HuH-7.5 (cell line): Measurements from ENCODE around the gene MBD3L1.
A peak's percentile ranks its signal among the peaks of the same experiment; 100 is the strongest.

Experiments
- DNase-seq: peaks from one replicate; pipeline ENCODE4 v3.0.0; 2011; ENCODE audit warnings: low spot score

Gene MBD3L1

DNA sequence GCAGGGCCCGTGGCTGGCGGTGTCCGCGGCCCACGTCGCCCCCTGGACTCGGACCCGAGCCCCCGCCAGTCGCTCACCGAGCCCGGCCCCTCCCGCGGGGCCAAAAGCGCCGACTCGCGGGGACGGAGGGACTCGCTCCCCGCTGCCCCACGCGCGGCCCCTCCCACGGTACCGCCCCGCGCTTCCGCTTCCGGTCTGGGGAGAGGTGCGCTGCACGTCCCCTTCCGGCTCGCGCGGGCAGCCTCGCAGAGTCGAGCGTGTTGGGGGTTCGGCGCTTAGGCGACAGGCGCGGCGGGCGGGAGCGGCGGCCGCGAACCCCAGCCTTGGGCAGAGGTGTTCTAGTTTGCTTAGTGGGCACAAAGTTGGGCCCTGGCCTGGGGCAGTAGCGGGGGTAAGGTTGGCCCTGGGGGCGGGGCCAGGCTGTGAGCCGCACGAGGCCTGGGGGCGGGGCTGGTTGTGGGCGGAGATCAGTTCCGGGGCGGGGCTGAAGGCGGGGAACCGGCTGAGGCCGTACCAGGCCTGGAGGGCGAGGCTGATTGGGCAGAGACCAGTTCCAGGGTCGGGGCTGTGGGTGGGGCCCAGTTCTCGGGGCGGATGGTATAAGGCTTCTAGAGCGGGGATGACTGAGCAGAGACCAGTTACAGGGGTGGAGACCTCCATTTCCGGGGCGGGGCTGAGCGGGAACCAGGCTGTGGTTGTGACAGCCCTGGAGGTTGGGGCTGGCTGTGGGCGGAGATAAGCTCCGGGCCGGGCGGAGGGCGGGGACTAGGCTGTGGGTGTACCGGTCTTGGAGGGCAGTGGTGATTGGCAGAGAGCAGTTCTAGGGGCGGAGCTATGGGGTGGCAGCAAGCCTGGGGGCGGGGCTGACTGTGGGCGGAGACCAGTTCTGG, at the start of gene MBD3L1, which contains the start of gene ZNF558:
Gene MBD3L1 (plus strand): TSS at position 246 of the 890 bp plus-strand sequence. CDS start 10,302 bp downstream, outside the sequence.
Gene ZNF558 (minus strand): TSS at position 173 of the 890 bp plus-strand sequence. CDS start 9,645 bp downstream, outside the sequence.
- DNase-seq = peak; percentile 89

DNA sequence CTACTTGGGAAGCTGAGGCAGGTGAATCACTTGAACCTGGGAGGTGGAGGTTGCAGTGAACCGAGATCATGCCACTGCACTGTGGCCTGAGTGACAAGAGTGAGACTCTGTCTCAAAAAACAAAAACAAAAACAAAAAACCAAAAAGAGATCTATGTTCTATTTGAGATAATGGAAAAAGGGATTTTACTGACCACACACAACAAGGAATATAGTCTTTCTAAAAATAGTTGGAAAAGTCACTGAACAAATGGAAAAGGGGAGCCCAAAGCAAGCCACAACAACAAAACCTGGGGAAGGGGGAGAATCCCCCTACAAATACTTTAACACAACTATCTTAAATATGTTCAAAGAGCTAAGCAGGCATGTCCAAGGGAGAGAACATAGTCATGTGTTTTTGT, 37.4 kb upstream of the MBD3L1 start:
- DNase-seq = no peak

DNA sequence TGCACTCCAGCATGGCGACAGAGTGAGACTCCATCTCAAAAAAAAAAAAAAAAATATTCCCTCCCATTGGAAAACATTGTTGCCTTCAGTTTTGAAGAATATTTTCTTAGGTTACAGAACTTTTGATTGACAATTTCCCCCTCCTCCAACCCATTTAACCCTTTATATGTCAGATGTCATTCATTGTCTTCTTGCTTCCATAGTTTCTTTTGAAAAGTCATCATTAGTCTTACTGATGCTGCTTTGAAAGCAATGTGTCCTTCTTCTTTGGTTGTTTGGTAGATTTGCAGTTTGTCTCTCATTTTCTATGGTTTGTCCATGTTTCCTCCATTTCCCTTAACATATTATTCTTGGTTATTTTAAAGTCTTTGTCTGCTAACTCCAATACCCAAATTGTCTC, 25.5 kb upstream of the MBD3L1 start:
- DNase-seq = no peak

DNA sequence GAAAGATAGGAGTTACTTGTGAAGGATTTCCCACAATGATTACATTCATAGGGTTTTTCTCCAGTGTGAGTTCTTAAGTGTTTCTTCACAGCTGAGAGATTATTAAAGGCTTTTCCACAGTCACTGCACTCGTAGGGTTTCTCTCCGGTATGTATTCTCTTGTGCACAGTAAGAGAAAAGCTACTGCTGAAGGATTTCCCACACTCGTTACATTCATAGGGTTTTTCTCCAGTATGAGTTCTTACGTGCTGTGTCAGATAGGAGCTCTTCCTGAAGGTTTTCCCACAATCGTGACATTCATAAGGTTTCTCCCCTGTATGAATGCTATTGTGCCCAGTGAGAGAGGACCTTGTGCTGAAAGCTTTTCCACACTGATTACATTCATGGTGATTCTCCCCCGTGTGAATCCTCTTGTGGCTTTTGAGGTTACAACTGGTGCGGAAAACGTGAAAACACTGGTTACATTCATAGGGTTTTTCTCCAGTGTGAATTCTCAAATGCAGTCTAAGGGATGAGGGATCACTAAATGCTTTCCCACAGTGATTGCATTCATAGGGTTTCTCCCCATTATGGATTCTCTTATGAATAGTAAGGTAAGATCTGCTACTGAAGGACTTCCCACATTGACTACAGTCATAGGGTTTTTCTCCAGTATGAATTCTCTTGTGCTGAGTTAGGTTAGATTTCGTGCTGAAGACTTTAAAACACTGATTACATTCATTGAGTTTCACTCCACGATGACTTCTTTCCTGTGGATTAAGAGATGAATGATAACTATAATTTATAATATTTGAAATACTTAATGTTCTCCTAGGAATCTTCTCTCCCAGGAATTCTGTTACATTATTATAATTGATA, 20.6 kb upstream of the MBD3L1 start:
- DNase-seq = no peak

DNA sequence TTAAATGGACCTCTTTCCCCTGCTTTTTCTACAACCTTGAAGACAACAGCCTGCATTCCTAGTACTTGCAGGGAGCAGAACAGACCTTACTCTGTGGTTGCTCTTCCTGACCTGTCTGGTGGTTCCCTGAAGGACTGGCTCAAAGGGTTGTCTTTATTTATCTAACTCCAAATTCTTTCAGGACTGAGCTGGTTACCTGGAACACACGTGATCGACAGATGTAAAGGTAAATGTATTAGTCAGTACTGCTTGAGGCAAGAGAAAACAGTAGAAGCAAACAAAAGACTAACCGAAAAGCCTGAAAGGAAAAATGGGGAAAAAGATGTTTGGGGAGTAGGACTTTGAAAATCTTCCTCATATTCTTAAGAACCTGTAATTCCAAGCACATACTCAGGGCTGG, 18.0 kb upstream of the MBD3L1 start:
- no peak for DNase-seq

DNA sequence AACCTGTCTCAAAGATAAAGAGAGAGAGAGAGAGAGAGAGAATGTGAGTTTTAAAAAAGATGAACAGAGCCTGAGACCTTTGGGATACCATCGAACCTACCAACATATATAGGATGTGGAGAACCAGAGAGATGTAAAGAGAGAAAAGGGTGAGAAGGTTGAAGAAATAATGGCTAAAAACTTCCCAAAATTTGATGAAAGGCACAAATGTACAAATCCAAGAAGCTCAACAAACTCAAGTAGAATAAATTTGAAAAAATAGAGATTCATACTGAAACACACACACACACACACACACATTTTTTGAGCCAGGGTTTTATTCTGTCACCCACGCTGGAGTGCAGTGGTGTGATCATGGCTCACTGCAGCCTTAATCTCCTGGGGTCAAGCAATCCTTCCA, 16.4 kb upstream of the MBD3L1 start:
- no peak for DNase-seq

DNA sequence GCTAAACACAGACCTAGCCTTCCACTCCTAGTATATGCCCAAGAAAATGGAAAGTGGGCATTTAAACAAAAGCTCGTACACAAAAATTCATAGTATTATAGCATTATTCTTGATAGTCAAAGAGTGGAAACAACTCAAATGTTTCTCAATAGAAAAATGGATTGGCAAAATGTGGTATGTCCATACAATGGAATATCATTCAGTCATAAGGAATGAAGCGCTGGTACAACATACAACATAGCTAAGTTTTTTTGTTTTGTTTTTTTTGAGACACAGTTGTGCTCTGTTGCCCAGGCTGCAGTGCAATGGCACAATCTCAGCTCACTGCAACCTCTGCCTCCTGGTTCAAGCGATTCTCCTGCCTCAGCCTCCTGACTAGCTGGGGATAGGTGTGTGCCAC, 11.9 kb upstream of the MBD3L1 start:
- DNase-seq = no peak

DNA sequence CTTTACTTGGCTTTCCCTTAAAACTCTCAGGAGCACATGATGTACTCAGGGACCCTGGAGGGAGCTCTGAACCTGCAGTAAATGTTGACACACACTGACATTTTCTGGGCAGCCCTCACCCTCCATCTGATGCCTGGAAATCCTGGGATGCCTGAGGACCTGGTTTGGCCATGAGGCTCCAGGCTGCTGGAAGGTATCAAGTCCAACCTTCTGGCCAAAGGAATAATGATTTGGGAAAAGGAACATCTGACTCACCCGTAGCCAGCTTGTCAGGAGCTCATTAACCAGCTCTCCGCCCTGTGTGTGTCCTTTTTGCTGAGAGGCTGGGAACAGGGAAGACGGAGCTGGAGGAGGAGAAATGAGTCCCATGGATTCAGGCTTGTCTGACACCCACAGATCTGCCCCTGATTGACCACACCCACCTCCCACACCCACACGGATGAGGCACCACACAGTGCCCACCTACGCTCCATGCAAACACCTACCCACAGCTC, 10.4 kb upstream of the MBD3L1 start:
- no peak for DNase-seq

DNA sequence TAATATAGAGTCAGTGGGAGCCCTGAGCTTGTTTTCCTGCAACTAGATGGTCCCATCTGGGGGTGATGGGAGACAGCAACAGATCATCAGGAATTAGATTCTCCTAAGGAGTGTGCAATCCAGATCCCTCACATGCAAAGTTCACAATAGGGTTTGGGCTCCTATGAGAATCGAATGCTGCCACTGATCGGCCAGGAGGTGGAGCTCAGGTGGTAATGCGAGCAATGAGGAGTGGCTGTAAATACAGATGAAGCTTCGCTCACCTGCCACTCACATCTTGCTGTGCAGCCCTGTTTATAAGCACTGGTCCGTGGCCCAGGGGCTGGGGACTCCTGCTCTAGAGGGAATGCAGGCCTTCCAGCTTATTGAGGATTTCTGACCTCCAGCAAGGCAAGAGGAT, 5.8 kb upstream of the MBD3L1 start:
- no peak for DNase-seq

DNA sequence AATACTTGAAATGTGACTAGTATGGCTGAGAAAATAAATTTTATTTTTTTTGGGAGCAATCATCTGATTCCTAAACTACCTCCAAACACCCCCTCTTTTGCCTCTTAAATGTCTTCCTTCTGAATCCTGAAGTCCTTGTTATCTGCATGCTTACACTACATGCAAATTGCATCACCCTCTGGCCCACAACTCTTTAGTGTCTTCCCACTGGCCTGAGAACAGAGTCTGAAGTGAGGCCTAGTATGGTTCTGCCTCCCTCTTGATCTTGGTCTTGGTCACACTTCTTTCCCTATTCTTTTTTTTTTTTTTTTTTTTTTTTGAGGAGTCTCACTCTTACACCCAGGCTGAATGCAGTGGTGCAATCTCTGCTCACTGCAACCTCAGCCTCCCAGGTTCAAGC, 4.9 kb upstream of the MBD3L1 start:
- DNase-seq = no peak

DNA sequence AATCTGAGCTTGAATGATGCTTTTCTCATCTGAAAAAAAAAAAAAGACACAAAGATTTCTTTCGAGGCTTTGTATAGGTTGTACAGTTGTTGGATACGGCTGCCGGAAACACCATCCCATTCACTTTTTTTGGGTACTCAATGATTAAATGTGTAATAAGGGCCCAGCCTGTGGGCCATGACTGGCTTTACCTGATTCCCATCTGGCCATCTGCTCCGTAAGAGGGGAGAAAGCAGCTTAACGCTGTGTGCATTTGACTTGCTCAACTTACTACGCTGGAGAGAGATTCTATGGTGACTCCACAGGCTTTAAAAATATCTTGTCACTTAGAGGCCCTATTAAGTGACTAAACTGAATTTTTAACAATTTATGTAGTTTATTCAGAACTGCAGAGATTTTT, 804 bp upstream of the MBD3L1 start:
- DNase-seq = no peak

DNA sequence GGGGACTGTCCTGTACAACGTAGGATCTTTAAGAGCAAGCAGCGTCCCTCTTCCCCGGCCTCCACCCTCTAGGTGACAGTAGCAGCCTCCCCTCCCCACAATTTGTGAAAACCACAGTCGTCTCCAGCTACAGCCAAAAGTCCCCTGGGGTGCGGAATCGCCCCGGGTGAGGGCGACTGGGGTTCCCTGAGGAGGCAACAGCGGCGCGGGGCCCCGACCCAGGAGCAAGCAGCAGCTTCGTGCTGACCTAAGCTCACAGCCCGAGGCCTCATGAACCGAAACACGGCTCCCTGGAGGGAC, 395 bp upstream of the MBD3L1 start:
- peak; percentile 53 for DNase-seq

DNA sequence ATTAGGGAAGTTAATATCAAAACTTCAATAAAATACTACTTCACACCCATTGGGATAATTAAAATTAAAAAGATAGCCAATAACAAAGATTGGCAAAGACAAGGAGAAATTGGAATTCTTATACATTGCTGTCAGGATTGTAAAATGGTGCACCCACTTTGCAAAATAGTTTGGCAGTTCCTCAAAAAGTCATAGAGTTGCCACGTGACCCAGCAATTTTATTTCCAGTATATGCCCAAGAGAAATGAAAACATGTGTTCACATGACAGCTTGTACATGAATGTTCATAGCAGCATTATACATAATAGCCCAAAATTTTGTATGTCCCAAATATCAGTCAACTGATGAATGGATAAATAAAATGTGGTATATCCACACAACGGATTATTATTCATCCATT, 3.3 kb downstream of the MBD3L1 start:
- no peak for DNase-seq

DNA sequence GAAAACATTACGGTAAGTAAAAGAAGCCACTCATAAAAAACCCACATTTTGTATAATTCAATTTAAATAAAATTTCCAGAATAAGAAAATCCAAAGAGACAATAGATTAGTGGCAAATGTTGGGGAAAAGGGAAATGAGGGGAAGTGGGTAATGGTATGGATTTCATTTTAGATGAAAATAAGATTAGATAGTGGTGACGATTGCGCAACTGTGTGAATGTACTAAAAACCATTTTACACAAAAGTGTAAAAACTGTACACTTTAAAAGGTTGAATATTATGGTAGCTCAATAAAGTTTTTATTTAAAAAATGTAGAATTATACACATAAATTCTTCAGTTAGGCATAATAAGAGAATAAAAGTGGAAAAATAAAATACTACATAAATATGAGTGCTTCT, 3.7 kb downstream of the MBD3L1 start:
- no peak for DNase-seq

DNA sequence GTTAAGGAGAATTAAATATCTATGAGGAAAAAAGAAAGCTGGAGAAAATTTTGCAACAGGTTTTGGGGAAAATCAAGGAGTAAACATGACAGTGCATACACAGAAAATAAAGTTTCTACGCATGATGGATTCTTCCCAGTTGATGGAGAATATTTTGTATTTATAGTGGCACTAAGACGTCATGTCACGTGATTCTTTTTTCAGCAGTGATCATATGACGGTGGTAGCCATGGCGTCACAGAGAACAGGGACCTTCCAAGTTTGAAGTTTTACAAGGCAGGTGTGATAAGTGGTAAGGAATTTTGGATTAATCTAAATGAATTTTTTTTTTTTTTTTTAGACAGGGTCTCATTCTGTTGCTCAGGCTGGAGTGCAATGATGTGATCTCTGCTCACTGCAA, 8.5 kb downstream of the MBD3L1 start:
- no peak for DNase-seq

DNA sequence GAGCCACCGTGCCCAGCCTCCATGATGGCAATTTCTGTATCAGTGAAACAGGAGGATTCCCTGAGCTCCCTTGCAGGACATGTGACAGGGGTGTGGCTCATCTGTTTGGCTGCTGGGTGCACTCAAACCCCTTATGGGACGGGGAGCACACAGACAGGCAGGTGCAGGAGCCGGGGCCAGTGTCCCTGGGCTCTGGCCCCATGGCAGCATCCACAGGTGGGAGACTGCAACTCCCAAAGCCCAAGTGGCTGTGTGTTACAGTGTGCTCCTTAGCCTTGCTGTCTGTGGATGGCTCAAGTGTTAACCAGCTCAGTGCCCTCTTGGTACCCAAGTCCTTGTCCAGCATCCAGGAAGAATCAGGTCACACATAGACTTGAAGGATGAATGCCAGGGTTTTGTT, 14.6 kb downstream of the MBD3L1 start:
- no peak for DNase-seq

DNA sequence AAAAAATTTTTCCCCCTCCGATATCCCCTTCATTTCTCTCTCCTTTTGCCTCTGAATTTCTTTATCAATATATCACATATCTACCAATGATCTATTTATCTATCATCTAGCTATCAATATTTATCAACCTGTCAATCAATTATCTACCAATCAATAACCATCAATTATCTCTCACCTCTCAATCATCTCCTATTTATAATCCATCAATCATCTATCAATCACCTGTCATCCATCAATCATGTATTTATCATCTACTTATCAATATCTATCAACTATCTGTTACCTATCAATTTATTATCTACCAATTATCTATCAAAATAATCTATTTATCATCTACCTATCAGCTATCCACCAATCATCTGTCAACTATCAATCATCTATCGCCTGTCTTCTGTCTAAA, 17.1 kb downstream of the MBD3L1 start:
- DNase-seq = no peak

DNA sequence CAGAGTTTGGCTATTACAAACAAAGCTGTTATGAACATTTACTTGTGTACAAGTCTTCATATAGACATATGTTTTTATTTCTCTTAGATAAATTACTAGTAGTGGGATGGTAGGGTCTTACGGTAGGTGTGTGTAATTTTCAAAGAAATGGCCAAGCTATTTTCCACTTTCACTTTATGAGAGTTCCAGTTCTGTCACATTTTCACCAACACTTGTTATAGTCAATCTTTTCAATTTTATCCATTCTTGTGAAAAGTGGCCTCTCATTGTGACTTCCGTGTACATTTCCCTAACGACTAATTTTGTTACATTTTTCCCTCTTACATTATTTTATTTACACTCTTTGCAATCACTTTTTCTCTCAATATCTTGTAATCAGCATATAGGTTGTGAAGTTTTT, 18.3 kb downstream of the MBD3L1 start:
- no peak for DNase-seq

DNA sequence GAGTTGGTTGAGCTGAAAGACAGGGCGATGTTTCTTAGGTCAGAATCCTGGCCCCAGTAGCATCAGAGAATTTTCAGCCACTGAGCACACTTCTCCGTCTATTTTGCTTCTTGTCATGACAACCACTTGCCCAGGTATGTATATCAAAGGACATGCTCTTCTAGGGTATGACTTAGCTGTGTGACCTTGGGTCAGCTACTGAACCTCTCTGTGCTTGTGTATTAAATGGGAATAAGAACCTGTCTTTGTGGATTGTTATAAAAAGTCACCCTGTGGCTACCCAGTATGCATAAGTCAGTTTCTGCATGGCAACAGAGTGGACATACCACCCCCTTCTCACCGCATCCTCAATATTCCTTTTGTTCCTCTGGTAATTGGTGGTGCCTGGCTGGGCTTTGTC, 26.1 kb downstream of the MBD3L1 start:
- DNase-seq = no peak

DNA sequence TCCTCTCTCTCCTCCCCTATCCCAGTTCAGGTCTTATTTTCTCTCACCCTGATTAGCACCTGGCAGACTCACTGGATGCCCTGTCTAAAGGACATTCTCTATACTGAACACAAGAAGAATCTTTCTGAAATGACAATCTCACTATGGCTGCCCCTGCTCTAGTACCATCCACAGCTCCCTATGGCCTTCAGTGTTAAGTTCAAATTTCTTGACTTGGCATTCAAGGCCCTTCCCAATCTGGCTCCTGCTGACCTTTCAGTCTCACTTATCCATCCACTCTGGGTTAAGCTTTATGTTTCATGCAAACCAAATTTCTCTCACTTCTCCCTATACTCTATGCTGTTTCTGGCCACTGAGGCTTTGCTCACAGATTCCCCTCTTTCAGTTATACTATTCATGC, 34.2 kb downstream of the MBD3L1 start:
- no peak for DNase-seq

DNA sequence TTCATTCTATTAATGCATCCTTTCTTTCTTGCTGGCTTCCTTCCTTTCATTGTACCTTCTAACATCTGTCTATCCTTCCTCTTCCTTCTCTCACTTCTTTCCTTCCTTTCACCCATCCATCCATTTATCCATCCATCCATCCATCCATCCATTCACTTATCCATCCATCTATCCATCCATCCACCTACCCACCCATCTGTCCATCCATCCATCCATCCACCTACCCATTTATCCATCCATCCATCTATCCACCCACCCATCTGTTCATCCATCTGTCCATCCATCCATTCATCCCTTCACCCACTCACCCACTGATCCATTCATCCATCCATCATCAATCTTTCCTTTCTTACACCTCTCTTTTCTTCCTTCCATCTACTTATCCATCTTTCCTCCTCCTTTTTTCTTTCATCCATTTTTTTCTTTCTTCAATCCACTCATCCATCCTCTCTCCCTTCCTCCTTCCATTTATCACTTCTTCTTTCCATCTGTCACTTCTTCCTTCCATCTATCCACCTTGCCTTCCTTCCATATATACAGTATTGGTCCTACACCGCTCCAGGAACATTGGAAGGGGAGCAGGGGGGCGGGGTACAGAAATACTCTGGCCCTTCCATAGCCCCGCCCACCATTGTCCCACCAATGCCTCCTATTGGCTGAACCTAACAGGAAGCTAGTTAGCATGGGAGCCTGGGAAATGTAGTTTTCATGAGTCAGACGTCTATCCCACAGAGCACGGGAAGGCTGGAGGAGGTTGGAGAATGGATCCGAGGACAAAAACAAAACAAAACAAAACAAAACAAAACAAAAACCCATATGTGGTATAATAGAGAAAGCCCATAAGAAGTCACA, 45.9 kb downstream of the MBD3L1 start:
- DNase-seq = no peak

DNA sequence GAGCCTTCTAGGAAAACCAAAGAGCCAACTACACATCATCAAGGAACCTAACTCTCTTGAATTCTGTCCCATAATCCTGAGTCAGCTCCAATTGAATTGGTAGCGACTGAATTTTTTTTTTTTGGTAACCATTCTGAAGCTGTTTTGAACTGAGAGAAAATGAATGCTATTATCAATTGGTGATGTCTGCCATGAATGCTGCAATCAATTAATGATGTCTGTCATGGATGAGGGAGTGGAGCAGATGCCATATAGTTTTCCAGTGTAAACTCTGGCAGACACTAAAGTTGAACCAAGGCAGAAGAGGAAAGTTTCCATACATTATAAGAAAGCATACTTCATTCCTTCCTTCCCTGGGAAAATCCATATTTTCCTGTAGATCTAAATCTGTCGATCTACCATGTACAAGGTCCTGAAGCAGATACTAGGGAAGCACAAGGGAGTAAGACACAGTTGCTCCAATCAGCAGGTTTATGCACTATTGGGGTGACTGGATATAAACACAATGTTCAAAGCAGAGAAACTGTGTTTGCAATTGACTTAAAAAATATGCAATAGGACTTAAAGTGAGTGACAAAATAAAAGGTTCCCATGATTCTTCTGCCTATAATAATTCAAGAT, 48.8 kb downstream of the MBD3L1 start:
- no peak for DNase-seq
